NCI-H1092 treated with DMSO at 0.1 percent for 48 hours (cell line): Measurements from ENCODE around the gene GAGE12D.
"Not testable (repeated sequence)": the region's sequence is repeated elsewhere in the genome, so short reads cannot be mapped to it uniquely, and the experiment has no call there.

Experiments used
- DNase-seq: peaks from one replicate; lab custom pipeline; 2025; lab: John Stamatoyannopoulos, UW

Gene GAGE12D, protein sequence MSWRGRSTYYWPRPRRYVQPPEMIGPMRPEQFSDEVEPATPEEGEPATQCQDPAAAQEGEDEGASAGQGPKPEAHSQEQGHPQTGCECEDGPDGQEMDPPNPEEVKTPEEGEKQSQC

DNA sequence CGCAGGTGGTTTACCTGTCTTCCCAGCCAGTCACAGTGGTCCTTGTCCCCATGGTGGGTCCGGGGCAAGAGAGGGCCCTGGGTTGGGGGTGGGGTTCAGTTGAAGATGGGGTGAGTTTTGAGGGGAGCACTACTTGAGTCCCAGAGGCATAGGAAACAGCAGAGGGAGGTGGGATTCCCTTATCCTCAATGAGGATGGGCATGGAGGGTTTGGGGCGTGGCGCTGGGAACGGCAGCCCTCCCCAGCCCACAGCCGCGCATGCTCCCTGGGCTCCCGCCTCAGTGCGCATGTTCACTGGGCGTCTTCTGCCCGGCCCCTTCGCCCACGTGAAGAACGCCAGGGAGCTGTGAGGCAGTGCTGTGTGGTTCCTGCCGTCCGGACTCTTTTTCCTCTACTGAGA is at the start of gene GAGE12D:
Gene GAGE12D (plus strand): TSS at position 301 of the 400 bp plus-strand sequence. CDS start 1,155 bp downstream, outside the sequence.
- not testable (repeated sequence) for DNase-seq

DNA sequence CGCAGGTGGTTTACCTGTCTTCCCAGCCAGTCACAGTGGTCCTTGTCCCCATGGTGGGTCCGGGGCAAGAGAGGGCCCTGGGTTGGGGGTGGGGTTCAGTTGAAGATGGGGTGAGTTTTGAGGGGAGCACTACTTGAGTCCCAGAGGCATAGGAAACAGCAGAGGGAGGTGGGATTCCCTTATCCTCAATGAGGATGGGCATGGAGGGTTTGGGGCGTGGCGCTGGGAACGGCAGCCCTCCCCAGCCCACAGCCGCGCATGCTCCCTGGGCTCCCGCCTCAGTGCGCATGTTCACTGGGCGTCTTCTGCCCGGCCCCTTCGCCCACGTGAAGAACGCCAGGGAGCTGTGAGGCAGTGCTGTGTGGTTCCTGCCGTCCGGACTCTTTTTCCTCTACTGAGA is 9.7 kb upstream of the GAGE12D start, which contains the start of gene GAGE12C:
Gene GAGE12C (plus strand): TSS at position 301 of the 400 bp plus-strand sequence. CDS start 1,155 bp downstream, outside the sequence.
- not testable (repeated sequence) for DNase-seq

GRCh38 chrX:49550989-49551388 is 9.5 kb downstream of the GAGE12D start, which contains the start of gene GAGE12E:
GAGE12E (plus strand) TSS chrX:49551289; CDS start chrX:49552444, 1,155 bp downstream.
- not testable (repeated sequence) for DNase-seq

DNA sequence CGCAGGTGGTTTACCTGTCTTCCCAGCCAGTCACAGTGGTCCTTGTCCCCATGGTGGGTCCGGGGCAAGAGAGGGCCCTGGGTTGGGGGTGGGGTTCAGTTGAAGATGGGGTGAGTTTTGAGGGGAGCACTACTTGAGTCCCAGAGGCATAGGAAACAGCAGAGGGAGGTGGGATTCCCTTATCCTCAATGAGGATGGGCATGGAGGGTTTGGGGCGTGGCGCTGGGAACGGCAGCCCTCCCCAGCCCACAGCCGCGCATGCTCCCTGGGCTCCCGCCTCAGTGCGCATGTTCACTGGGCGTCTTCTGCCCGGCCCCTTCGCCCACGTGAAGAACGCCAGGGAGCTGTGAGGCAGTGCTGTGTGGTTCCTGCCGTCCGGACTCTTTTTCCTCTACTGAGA is 19.0 kb downstream of the GAGE12D start, which contains the start of gene GAGE12F:
Gene GAGE12F (plus strand): TSS at position 301 of the 400 bp plus-strand sequence. CDS start 1,155 bp downstream, outside the sequence.
- not testable (repeated sequence) for DNase-seq

DNA sequence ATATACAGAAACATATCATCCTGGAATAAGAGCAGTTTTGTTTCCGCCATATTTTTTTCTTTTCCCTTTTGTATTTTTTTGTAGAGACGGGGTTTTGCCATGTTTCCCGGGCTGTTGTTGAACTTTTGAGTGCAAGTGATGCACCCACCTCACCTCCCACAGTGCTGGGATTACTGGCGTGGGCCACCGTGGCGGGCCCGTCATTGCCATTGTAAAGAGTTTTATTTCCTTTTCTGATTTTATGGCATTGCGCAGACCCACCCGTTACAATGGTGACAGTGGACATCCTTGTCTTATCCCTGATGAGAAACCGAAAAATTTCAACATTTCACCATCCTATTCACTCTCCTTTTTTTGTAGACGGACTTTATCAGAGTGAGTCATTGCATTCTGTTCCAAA is 27.2 kb downstream of the GAGE12D start:
- DNase-seq = not testable (repeated sequence)

DNA sequence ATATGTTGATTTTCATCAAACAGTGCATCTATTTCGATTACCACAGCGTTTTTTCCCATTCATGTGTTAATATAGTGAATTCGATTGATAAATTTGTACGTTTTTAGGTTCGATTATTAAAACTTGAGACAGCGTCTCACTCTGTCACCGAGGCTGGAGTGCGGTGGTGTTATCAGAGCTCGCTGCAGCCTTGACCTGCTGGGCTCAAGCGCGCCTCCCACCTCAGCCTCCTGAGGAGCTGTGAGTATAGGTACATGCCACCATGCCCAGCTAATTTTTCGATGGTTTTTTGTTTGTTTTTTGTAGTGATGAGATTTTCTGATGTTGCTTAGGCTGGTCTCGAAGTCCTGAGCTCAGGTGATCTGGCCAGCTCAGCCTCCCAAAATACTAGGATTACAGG is 27.6 kb downstream of the GAGE12D start:
- not testable (repeated sequence) for DNase-seq

DNA sequence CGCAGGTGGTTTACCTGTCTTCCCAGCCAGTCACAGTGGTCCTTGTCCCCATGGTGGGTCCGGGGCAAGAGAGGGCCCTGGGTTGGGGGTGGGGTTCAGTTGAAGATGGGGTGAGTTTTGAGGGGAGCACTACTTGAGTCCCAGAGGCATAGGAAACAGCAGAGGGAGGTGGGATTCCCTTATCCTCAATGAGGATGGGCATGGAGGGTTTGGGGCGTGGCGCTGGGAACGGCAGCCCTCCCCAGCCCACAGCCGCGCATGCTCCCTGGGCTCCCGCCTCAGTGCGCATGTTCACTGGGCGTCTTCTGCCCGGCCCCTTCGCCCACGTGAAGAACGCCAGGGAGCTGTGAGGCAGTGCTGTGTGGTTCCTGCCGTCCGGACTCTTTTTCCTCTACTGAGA is 28.6 kb downstream of the GAGE12D start, which contains the start of gene GAGE12G:
Gene GAGE12G (plus strand): TSS at position 301 of the 400 bp plus-strand sequence. CDS start 1,155 bp downstream, outside the sequence.
- DNase-seq = not testable (repeated sequence)

GRCh38 chrX:49579649-49580048 is 38.1 kb downstream of the GAGE12D start, which contains the start of gene GAGE12H:
GAGE12H (plus strand) TSS chrX:49579949; CDS start chrX:49581104, 1,155 bp downstream.
- not testable (repeated sequence) for DNase-seq

GRCh38 chrX:49589196-49589595 is 47.7 kb downstream of the GAGE12D start, which contains the start of gene GAGE2A:
GAGE2A (plus strand) TSS chrX:49589496; CDS start chrX:49590651, 1,155 bp downstream.
- DNase-seq = not testable (repeated sequence)

DNA sequence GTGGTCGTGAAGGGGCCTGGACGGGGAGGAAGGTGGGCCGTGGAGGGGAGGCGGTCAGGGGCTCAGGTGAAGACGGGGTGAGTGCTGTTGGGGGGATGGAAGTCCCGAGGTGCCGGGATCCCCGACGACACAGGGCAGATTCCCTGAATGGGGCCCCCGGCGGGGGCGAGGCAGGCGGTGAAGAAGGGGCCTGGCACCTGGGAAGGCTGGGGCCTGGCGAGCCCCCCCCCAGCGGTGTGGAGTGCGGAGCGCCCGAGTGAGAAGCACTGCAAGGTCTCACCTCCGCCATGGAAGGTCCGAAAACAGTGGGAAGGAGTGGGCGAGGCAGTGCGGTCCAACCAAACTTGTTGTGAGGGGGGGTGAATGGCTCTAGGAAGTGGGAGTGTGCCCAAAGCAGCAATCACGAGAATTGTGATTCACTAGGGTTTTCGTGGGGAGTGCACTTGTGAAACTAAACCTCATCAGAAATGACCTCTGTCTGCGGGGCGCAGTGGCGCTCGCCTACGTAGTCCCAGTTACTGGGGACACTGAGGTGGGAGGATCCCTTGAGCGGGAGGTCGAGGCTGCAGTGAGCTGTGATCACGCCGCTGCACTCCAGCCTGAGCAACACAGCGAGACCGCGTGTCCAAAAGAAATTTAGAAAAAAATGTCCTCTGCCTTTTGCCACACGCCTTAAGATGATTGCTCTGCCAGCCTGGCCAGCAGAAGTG is 48.4 kb downstream of the GAGE12D start:
- DNase-seq = not testable (repeated sequence)

- DNase-seq = not testable (repeated sequence)
Observed at GRCh38 chrX:49590488-49590887, 49.0 kb downstream of the GAGE12D start.
